Measurements from ENCODE around the gene TRERF1. TPM values are rescaled to one million over a fixed set of nuclear protein-coding genes. Genes with fewer than 3 reads are reported as not detected.

The TRERF1 gene
- total and polyA plus RNA-seq, 2 of the 8 experiments (the other 6 are each of a cell fraction or from before 2014, with no cell fraction given), result 10.8 to 21.5 TPM

- FAIRE-seq (no peak), DNase-seq (ENCODE audit: low read depth in 1 of 2, low spot score in 2 of 2) (no peak)
- no peak overlapping the region for H2BK120ac ChIP-seq (replicated peaks; ENCODE audit: low read depth, low read length)
- H4K8ac ChIP-seq (ENCODE audit: extremely low read depth, insufficient read depth, low read length), result no peak overlapping the region
- ChIA-PET CTCF (ENCODE audit: partially characterized antibody) (no interaction called here), POLR2A (ENCODE audit: partially characterized antibody) (no interaction called here)
- no peak overlapping the region for H4K91ac ChIP-seq (replicated peaks; ENCODE audit: insufficient read length, low read length)
- no peaks in the 10 kb centered on the region for H3K9me3 ChIP-seq (ENCODE audit: insufficient read depth in 2 of 2, low read depth in 1 of 2, low read length in 1 of 2)
- H3K4me2 ChIP-seq (ENCODE audit: insufficient read depth in 1 of 2, low read depth in 2 of 2, low read length in 2 of 2), result no peak overlapping the region
- H3K4me1 ChIP-seq (replicated peaks in 1 of 4; ENCODE audit: control insufficient read depth in 3 of 4, insufficient read depth in 4 of 4, low read length in 3 of 4), result peaks cover 0 to 3% (median 0%) of the 10 kb centered on the region in 4 experiments; a peak in 3 of 7 replicates
- no peak overlapping the region for H2BK5ac ChIP-seq (ENCODE audit: low read depth, low read length)
- no peaks in the 10 kb centered on the region for H3K36me3 ChIP-seq (ENCODE audit: control insufficient read depth in 2 of 4, insufficient read depth in 4 of 4, low read length in 3 of 4)
- WGBS, 2 experiments (ENCODE audit: extremely low coverage in 1 of 2, insufficient coverage in 1 of 2, insufficient read length in 1 of 2, insufficient replicate concordance in 2 of 2, low coverage in 1 of 2, low lambda C conversion rate in 2 of 2, missing lambda C conversion rate in 1 of 2), result 93% methylated on average over 3 of the region's 3 CpGs; no CpG with 5 or more reads in 1 of the 2 experiments
- TF ChIP-seq MAX (IDR thresholded peaks at IDR 0.05), result no peak
- H3K4ac ChIP-seq (replicated peaks; ENCODE audit: insufficient read length, low read depth, low read length), result no peak overlapping the region
- no peak overlapping the region for H2AK5ac ChIP-seq (ENCODE audit: low read depth, low read length)
- no peaks in the 10 kb centered on the region for H3K27me3 ChIP-seq (replicated peaks in 1 of 4; ENCODE audit: control insufficient read depth in 3 of 4, extremely low read depth in 1 of 4, insufficient read depth in 3 of 4, low read length in 3 of 4)
- H3K79me2 ChIP-seq (ENCODE audit: control insufficient read depth in 1 of 2, insufficient read depth in 2 of 2, low read length in 2 of 2), result peaks cover 0 to 73% of the 10 kb centered on the region in 2 experiments; a peak in 3 of 4 replicates
- H3K56ac ChIP-seq (replicated peaks; ENCODE audit: insufficient read length, low read depth, low read length), result no peak overlapping the region
- H2BK20ac ChIP-seq (ENCODE audit: low read length), result no peak overlapping the region
- H3K14ac ChIP-seq (ENCODE audit: insufficient read length), result no peak overlapping the region
- no peak overlapping the region for H3K23ac ChIP-seq (ENCODE audit: insufficient read length)
- H4K20me1 ChIP-seq (replicated peaks in 1 of 2; ENCODE audit: control insufficient read depth in 1 of 2, insufficient read depth in 2 of 2, low read length in 2 of 2), result peaks cover 3 to 10% of the 10 kb centered on the region in 2 experiments
- no peak overlapping the region for H3K27ac ChIP-seq (ENCODE audit: low read depth, low read length)
- no peak overlapping the region for H3K18ac ChIP-seq (ENCODE audit: extremely low read depth, low read length)
- H4K5ac ChIP-seq (ENCODE audit: insufficient read length, low read depth, low read length), result no peak overlapping the region
- peaks cover 24% of the 10 kb centered on the region for H3K79me1 ChIP-seq (ENCODE audit: low read depth, low read length)
- no peaks in the 10 kb centered on the region; the same call in 1 of the 2 replicates for H3K23me2 ChIP-seq (ENCODE audit: low read depth, low read length)
- H2BK15ac ChIP-seq (ENCODE audit: low read length), result no peak overlapping the region
- no peak overlapping the region for H2BK12ac ChIP-seq (ENCODE audit: low read depth, low read length)
- no peak overlapping the region for H2AFZ ChIP-seq (ENCODE audit: low read length)
- H3K4me3 ChIP-seq (ENCODE audit: extremely low read depth in 1 of 4, insufficient read depth in 2 of 4, low read depth in 3 of 4, low read length in 4 of 4), result no peak overlapping the region
- H3K9ac ChIP-seq (replicated peaks in 1 of 4; ENCODE audit: extremely low read depth in 1 of 4, low read depth in 3 of 4, low read length in 3 of 4), result no peak overlapping the region
These were observed 81.3 kb downstream of the TRERF1 start for GRCh38 chr6:42370323-42370985.

All from H1 (cell line).